GM21825 (cell line): ENCODE results near the gene SLC39A9.
"Not testable (repeated sequence)": the region's sequence is repeated elsewhere in the genome, so short reads cannot be mapped to it uniquely, and the experiment has no call there.

Source experiments
- ATAC-seq: cut with Tn5 transposase; IDR thresholded peaks from one replicate; pipeline ENCODE4 v1.9.1; 2021; ENCODE audit warnings: mild to moderate bottlenecking, moderate library complexity; ENCODE audit not compliant: unreplicated experiment

SLC39A9 gene

GRCh38 chr14:69495341-69495921 is 96.9 kb downstream of the SLC39A9 start:
- no peak for ATAC-seq

GRCh38 chr14:69497866-69498265 is 99.4 kb downstream of the SLC39A9 start:
- ATAC-seq: not testable (repeated sequence)

GRCh38 chr14:69498286-69498685 is 99.8 kb downstream of the SLC39A9 start:
- ATAC-seq: not testable (repeated sequence)

- ATAC-seq: no peak
These were observed 100.9 kb downstream of the SLC39A9 start for GRCh38 chr14:69499436-69499835.

GRCh38 chr14:69500096-69500495 is 101.6 kb downstream of the SLC39A9 start:
- ATAC-seq: no peak

- ATAC-seq: no peak
These were observed 102.2 kb downstream of the SLC39A9 start for GRCh38 chr14:69500736-69501135.

- ATAC-seq: no peak
These were observed 102.9 kb downstream of the SLC39A9 start for GRCh38 chr14:69501423-69501838.

- ATAC-seq: no peak
These were observed 106.3 kb downstream of the SLC39A9 start for GRCh38 chr14:69504775-69505174.

GRCh38 chr14:69505338-69506240 is 107.1 kb downstream of the SLC39A9 start:
- ATAC-seq: no peak

- no peak for ATAC-seq
These were observed 107.7 kb downstream of the SLC39A9 start for GRCh38 chr14:69506241-69506595.
